Measurements from ENCODE around the gene MBD6. TPM values are rescaled to one million over a fixed set of nuclear protein-coding genes. Genes with fewer than 3 reads are reported as not detected.
"Not testable (repeated sequence)": the region's sequence is repeated elsewhere in the genome, so short reads cannot be mapped to it uniquely, and the experiment has no call there.

Gene MBD6
- total and polyA plus RNA-seq, 10 donors = 14.8 to 171 (median 80.6) TPM

GRCh38 chr12:57511161-57511560, 11.5 kb upstream of the MBD6 start:
- intact Hi-C loops (cut with DNase I; ENCODE audit: low total_unique reads) = no loop called here
- WGBS, 5 donors = 94 to 100% (median 98%) methylated on average over 4 of the region's 4 CpGs
- Histone ChIP-seq H3K4me1 (peaks cover 0 to 7% (median 0%) of the 10 kb centered on the region in 6 donors), H3K9me3 (no peaks in the 10 kb centered on the region), H3K36me3 (peaks cover 3 to 96% (median 74%) of the 10 kb centered on the region in 6 donors), H3K4me3 (no peak overlapping the region), H3K27me3 (replicated peaks in 1 of 7) (no peaks in the 10 kb centered on the region), H3K27ac (peak overlapping the region in 1 of 8 donors; percentile 36)
- TF ChIP-seq POLR2A (IDR thresholded peaks at IDR 0.05) (no peak), CTCF (IDR thresholded peaks at IDR 0.05 in 8 of 11, conservative IDR thresholded peaks at IDR 0.05 in 3 of 11) (no peak), POLR2AphosphoS5 (IDR thresholded peaks at IDR 0.05) (no peak)
- DNase-seq = peak; percentile 8

- Histone ChIP-seq H3K4me1 (peaks cover 0 to 13% (median 1%) of the 10 kb centered on the region in 6 donors), H3K27ac (peak overlapping the region in 1 of 8 donors; percentile 36), H3K36me3 (peaks cover 3 to 96% (median 75%) of the 10 kb centered on the region in 6 donors), H3K4me3 (no peak overlapping the region), H3K27me3 (replicated peaks in 1 of 7) (no peaks in the 10 kb centered on the region), H3K9me3 (no peaks in the 10 kb centered on the region)
- TF ChIP-seq POLR2AphosphoS5 (IDR thresholded peaks at IDR 0.05) (no peak), CTCF (IDR thresholded peaks at IDR 0.05 in 8 of 11, conservative IDR thresholded peaks at IDR 0.05 in 3 of 11) (no peak), POLR2A (IDR thresholded peaks at IDR 0.05) (no peak)
- DNase-seq = peak; percentile 30
- WGBS, 5 donors = 95 to 99% (median 96%) methylated on average over 7 of the region's 7 CpGs
- intact Hi-C loops (cut with DNase I; ENCODE audit: low total_unique reads) = no loop called here
Observed at GRCh38 chr12:57511588-57512325, 10.9 kb upstream of the MBD6 start.

GRCh38 chr12:57512665-57513064, 10.0 kb upstream of the MBD6 start:
- Histone ChIP-seq H3K27ac (no peak overlapping the region), H3K9me3 (no peaks in the 10 kb centered on the region), H3K4me1 (peaks cover 0 to 22% (median 10%) of the 10 kb centered on the region in 6 donors), H3K27me3 (replicated peaks in 1 of 7) (no peaks in the 10 kb centered on the region), H3K36me3 (peaks cover 3 to 100% (median 85%) of the 10 kb centered on the region in 6 donors), H3K4me3 (no peak overlapping the region)
- intact Hi-C loops (cut with DNase I; ENCODE audit: low total_unique reads) = no loop called here
- TF ChIP-seq CTCF (IDR thresholded peaks at IDR 0.05 in 8 of 11, conservative IDR thresholded peaks at IDR 0.05 in 3 of 11) = no peak
- DNase-seq = peak; percentile 51
- 89 to 97% (median 95%) methylated on average over 6 of the region's 6 CpGs for WGBS, 5 donors

GRCh38 chr12:57513266-57513665, 9.4 kb upstream of the MBD6 start:
- 95 to 98% (median 96%) methylated on average over 5 of the region's 5 CpGs for WGBS, 5 donors
- H3K36me3 ChIP-seq = peaks cover 3 to 100% (median 88%) of the 10 kb centered on the region in 6 donors

GRCh38 chr12:57513677-57514076, 8.9 kb upstream of the MBD6 start:
- Histone ChIP-seq H3K4me1 (peaks cover 8 to 32% (median 20%) of the 10 kb centered on the region in 6 donors), H3K36me3 (peaks cover 3 to 100% (median 87%) of the 10 kb centered on the region in 6 donors)
- 93 to 98% (median 98%) methylated on average over 6 of the region's 6 CpGs for WGBS, 5 donors
- H3K9me3 ChIP-seq; DNase-seq; H3K27me3 ChIP-seq (replicated peaks in 1 of 7); H3K27ac ChIP-seq; H3K4me3 ChIP-seq; intact Hi-C loops (cut with DNase I; ENCODE audit: low total_unique reads): not testable (repeated sequence)

More at GRCh38 chr12:57513266-57513665, 9.4 kb upstream of the MBD6 start:
- peak; percentile 27 for DNase-seq
- H3K4me3 ChIP-seq = no peak overlapping the region
- TF ChIP-seq POLR2AphosphoS5 (IDR thresholded peaks at IDR 0.05) (no peak), POLR2A (IDR thresholded peaks at IDR 0.05) (no peak), CTCF (IDR thresholded peaks at IDR 0.05 in 8 of 11, conservative IDR thresholded peaks at IDR 0.05 in 3 of 11) (no peak)
- H3K27ac ChIP-seq = no peak overlapping the region
- H3K4me1 ChIP-seq = peaks cover 4 to 28% (median 16%) of the 10 kb centered on the region in 6 donors
- intact Hi-C loops (cut with DNase I; ENCODE audit: low total_unique reads) = no loop called here
- H3K9me3 ChIP-seq = no peaks in the 10 kb centered on the region
- H3K27me3 ChIP-seq (replicated peaks in 1 of 7) = no peaks in the 10 kb centered on the region

GRCh38 chr12:57514246-57514645, 8.4 kb upstream of the MBD6 start:
- Histone ChIP-seq H3K27ac (peak overlapping the region in 1 of 8 donors; percentile 19), H3K4me1 (peaks cover 14 to 38% (median 26%) of the 10 kb centered on the region in 6 donors), H3K36me3 (peaks cover 3 to 97% (median 83%) of the 10 kb centered on the region in 6 donors)
- WGBS, 5 donors = 89 to 97% (median 95%) methylated on average over 9 of the region's 9 CpGs
- H3K4me3 ChIP-seq; DNase-seq; H3K9me3 ChIP-seq; intact Hi-C loops (cut with DNase I; ENCODE audit: low total_unique reads); H3K27me3 ChIP-seq (replicated peaks in 1 of 7): not testable (repeated sequence)
